Activated naive CD4-positive, alpha-beta T cell treated with anti-CD3 and anti-CD28 coated beads, Interleukin-2, amount 50 U/mL, for 16 hours (primary cell): ENCODE data around the gene PLCL1.

Experiments used
- DNase-seq: peaks from one replicate; pipeline ENCODE4 v3.0.0-alpha.2; 2020

The PLCL1 gene

DNA sequence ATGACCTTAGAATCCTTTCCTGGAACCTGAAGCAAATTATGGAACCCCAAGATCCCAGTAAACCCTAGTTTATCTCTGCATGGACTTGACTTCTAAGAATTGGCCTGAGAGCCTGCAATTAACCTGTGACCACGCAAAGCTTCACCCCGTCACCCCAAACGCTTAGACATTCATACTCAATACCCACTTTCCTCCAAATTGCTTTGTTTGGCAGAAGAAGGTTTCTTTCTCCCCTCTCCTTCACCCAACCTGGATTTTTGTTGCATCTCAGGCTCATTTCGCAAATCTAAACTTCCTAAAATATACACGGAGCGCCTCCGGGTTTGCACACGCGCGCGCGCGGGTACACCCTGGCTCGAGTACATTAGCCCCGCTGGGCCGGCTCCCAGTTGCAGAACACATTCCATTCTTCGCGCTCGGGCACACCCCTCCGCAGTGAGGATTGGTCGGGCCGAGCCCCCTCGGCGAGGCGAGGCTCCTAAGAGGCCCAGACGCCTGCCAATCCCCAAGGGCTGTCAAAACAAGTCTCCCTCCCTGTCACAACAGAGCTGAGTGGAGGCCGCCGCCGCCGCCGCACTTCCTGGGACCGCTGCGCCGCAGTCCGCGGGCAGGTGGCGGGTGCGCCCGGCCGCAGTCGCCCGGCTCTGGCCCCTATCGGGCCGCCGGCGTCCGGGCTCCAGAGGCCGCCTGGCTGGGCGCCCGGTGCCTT is at the start of gene PLCL1:
PLCL1 (plus strand) TSS at position 545 of the 709 bp plus-strand sequence.
- peak; percentile 93 for DNase-seq

DNA sequence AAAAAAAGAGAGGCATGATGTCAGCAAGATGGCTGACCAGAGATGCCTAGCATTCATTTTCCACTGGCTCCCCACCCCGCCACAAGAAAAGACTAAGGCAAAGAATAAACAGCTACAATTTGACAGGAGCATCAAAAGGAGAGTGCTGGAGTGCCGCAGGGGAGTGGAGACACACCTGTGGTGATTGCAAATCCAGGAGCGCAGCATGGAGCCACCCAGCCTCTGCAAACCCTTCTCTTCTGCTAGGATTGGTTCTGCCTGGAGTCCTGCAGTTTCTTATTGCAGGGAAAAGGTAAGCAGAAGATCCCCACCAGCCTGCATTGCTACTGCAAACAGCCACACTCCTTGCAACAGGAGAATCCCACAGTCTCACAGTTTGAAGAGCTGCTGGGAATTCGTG is 45.4 kb upstream of the PLCL1 start:
- no peak for DNase-seq

DNA sequence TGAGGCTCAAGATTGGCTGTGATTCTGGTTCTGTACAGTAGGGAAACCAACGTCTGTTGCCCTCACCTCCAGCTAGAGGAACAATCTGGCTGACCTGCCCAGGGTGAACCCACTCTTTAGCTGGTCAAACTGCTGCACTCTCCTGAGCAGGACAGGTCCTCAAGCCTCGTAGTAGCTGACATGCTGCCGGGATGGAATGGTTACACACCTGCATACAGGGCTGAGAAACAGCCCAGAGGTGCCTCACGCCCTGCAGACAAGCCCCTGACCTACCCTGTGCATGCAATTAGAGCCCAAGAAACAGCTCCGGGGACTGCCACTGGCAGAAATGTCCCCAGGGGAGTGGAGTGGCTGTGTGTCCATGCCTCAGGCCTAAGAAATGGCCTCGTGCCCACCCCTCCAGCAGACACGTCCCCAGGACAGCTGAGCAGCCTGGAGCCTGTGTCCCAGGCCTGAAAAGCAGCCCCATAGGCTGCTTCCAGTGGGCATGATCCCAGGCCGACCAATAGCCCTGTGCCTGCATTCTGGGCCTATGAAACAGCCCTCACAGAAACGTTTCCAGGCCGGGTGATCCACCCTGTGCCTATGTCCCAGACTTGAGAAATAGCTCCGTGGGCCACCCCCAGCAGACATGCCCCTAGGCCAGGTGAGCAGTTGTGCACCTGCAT is 44.6 kb upstream of the PLCL1 start:
- no peak for DNase-seq

DNA sequence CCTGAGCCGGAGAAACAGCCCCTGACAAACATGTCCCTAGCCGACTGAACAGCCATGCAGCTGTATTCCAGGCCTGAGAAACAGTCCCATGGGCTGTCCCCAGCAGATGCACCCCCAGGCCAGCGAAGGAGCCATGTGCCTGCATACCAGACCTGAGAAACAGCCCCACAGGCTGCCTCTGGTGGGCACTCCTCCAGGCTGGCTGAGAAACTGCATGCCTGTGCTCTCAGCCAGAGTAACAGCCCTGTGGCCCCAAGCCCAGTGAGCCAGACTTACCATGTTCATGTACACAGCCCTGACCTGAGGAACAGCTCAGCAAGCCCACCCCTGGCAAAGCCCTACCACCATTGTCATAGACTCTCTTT is 44.1 kb upstream of the PLCL1 start:
- DNase-seq: no peak

DNA sequence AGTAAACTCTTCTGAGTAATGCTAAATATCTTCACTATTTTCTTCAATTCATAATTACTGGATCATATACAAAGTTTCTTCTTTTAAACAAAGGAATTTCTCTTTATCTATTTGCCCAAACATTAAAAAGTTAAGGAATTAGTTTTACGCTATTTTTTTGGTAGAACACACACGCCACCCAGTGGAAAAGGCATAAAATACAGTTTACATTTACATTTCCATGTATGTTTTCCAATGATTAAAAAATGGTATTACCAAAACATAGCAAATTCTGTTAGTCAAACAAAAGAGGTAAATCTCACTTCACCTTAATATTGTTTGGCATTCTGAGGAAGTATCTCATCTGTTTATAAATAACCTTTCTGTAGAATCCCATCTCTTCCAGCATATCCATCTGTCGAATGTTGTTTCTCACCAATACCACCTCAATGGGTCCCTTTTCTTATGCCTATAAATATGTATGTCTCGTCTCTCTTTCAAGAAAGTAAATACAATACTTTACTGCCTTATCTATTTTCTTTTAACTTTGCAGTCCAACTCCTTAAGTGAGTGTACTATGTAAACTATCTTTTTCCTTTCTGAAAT is 26.5 kb upstream of the PLCL1 start:
- no peak for DNase-seq

DNA sequence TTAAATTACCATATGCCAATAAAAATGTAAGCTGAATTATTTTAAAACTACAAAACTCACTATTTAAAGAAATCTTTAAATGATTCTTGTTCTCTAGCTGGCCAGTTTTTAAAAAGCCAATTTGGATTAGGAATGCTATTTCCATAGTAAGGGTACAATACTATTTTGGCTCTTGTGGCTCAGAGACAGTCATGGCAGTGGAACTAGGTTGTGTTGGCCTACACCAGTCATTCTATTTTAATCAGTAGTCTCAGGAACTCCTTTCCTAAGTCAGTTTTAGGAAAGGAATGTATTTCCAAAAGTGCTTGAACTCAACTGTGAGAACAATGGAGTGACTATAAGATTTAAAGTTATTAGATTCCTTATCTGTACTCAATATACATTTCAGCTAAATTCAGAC is 25.1 kb upstream of the PLCL1 start:
- DNase-seq: no peak

DNA sequence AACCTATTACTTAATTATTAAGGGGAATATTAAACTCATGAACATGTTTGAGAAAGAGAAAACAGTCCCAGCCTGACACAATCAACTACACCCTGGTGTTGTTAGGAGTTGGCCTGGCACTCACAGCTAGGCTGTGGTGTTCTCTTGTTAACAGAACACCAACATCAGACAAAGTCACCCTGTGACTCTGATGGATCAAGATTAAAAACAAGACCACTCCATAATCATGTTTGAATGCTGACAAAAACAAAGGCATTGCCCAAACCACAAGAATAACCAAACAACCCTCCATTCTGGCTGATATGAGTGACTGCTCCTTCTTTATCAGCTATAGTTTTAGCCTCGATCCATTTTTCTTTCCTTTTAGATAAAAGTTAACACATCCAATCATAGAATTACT is 22.3 kb upstream of the PLCL1 start:
- DNase-seq: no peak

DNA sequence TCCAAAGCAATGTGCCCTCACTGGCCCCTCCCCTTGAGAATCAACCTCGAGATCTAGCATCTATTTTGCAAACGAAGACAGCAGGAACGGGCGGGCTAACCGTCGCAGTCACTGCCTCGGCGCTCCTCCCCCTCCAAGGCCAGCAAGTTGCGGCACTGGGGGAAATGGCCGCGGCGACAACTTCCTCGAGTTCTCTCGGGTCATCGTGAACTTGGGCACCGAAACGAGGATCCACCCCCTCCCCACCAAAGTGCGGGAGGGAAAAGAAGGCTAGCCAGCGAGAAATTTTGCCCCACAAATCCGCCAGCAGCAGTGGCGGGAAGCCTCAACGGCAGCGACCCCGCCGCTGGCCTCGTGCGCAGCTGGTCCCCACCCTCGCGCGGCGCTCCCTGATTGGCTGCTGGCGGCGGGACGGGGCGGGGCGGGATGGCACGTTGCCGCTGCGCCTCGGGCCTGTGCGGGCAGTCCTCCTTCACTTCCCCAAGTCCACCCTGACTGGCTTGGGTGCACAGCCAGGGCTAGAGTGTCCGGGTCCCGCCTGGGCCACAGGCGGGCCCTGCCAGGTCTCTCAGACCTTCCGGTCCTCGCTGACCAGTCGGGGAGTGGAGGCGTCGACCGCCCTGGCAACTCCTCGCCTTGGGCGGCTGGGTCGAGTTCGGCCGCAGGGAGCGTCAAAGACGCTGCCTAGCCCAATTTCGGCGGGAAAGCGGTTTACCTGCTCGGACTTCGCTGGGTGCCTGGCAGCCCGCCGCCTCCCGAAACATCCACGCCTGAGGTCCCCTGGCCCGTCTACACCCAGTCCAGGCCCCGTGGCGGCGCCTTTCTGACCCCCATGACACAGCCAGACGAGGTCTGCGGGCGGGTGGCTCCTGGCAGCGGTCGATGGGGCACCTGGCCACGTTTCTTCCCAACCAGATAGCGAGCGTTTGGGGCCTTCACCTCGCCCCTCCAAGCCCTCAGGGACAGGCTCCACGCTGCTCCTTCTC is 19.1 kb upstream of the PLCL1 start, which contains the start of gene BOLL:
BOLL (minus strand) TSS at position 364 of the 986 bp plus-strand sequence. CDS start 3,469 bp downstream, outside the sequence.
- DNase-seq: no peak

DNA sequence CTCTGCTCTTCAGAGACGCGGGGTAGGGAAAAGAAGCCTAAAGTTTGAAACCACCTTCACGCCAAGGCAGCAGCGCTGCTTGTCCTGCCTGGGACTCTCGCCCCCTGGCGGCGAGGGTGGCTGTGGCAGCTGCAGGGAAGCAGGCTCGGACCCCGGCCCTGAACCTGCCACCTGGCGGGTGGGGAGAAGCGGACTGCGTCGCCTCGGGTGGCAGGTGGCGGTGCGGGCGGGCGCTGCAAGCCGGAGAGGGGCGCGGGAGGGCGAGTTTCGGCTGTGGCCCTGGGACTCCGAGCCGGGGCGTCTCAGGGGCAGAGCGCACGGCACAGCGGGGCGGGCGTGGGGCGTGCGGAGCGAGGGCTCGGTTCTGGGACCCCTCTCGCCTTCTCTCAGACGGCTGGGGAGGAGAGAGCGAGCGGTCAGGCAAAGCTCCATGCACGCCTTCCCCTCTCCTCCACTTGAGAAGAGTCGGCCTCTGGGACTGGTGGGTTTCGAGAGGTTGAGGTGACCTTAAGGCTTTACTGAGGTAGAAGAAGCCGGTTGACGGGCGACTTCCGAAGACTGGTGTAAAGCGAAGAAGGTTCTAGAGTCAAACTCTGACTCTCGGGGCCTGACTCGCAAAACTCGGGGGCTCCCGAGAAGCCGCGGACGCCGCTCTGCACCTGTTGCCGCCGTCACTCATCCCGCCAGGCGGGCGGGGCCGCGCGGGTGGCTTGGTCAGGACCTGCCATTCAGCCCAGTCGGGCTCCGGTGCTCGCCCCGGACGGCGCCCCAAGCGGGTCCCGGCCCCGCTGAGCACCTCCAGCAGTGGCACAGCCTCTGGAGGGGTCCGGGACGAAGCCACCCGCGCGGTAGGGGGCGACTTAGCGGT is 18.1 kb upstream of the PLCL1 start:
- DNase-seq: peak; percentile 71

DNA sequence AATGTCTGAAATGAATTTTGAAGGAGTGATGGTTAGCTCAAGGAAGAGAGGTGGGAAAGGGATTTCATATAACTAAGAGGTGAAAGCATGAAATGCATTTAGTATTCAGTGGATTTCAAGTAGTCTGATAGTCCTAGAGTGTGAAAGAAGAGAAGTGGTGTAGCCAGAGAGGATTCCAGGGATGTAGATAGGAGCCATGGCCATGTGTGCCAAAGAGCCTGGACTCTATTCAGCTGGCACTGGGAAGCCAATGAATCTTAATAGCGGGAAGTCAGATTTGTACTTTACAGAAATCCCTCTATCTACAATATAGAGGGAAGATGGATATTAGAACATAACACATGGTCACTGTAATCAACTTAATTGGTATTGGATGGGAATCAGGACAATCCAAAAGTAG is 10.9 kb upstream of the PLCL1 start:
- no peak for DNase-seq

DNA sequence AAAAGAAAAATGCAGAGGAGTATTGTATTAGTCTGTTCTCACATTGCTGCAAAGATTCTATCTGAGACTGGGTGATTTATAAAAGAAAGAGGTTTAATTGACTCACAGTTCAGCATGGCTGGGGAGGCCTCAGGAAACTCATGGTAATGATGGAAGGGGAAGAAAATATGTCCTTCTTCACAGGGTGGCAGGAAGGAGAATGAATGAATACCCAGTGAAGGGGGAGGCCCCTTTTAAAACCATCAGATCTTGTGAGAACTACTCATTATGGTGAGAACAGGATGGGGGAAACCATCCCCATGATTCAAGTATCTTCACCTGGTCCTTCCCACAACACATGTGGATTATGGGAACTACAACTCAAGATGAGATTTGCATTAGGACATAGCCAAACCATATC is 9.1 kb upstream of the PLCL1 start:
- no peak for DNase-seq

DNA sequence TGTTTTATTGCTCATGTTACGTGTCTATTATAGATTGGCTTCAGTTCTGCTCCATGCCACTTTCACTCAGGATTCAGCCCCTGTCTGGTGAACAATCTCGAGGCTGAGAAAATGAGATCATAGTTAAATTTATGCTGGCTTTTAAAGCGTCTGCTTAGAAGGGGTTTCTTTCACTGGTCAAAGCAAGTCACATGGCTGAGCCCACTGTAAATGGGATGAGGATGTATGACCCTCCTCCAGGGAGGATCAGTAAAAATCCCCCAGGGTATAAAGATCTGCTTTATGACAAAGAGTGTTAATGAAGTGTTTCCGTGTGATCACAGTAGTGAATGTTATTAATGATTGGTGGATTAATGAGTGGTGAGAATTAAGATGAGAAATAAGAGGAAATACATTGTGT is 6.2 kb upstream of the PLCL1 start:
- DNase-seq: no peak

DNA sequence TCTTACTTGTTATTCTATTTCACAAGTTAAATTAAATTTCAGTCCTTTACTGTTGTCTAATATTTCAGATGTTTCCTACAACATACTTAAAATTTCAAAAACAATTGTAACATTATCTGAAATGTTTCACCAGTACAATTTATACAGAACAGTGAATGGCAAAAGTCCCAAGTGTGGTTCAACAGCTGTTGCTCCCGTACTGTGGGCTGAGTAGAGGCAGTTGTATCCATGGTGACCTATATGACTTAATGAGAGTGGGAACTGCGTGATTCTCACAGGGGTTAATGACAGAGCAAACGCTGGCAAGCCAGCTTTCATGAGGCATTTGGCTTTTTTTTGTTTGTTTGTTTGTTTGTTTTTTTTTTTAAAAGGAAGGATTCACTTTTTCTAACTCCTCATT is 5.3 kb upstream of the PLCL1 start:
- no peak for DNase-seq

DNA sequence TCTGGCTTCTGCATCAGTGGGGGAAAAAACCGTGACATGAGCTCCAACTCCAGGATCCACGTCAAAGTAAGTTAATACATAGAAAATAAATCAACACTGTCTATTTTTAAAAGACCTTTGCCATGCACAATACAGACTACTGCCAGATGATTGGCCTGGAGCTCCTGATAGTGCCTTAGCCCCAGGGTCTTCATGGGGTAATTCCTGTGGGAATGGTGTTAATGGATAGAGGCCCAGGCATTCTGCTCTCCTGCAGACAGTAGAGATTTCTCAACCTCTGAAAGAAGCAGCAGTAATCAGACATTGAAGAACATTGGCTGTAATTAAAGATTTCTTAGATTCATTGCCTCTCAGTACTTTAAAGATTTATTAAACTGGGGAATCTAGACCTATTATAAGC is 4.3 kb upstream of the PLCL1 start:
- DNase-seq: no peak

DNA sequence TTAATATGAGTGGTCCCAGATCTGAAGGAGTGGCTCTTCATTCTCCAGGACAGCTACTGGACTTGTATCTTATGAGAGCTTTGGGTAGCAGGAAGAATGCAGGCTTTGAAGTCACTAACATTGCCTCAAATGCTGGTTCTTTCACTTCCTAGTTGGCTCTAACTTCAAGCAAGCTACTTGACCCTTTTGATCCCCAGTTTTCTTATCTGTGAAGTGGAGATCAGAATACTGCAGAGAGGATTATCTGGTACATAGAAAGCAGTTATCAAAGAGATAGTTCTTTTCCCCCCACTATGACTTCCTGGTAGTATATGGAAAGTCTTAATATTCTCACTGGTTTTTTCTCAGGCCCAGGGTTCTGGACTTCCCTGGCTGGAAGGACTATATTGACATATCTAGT is 3.4 kb upstream of the PLCL1 start:
- DNase-seq: no peak

DNA sequence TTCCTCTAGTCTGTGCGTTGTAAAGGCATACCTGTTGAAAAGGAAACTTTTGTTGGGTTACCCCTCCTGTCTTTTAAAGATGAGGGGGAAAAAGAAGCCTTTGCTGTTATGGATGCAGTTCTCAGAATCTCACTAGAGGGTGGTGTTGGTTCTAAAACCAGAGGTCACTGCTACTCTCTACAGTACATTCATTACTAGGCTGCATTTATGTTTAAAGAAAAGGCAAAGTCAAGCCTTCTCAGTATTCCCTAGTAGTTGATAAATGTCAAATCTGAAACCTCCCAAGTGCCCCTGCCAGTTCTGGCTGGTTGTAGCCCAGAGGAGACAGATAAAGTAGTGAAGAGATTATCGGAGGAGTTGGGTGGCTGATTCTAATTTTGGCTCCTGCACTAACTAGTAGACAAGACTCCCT is 1.4 kb upstream of the PLCL1 start:
- DNase-seq: no peak

DNA sequence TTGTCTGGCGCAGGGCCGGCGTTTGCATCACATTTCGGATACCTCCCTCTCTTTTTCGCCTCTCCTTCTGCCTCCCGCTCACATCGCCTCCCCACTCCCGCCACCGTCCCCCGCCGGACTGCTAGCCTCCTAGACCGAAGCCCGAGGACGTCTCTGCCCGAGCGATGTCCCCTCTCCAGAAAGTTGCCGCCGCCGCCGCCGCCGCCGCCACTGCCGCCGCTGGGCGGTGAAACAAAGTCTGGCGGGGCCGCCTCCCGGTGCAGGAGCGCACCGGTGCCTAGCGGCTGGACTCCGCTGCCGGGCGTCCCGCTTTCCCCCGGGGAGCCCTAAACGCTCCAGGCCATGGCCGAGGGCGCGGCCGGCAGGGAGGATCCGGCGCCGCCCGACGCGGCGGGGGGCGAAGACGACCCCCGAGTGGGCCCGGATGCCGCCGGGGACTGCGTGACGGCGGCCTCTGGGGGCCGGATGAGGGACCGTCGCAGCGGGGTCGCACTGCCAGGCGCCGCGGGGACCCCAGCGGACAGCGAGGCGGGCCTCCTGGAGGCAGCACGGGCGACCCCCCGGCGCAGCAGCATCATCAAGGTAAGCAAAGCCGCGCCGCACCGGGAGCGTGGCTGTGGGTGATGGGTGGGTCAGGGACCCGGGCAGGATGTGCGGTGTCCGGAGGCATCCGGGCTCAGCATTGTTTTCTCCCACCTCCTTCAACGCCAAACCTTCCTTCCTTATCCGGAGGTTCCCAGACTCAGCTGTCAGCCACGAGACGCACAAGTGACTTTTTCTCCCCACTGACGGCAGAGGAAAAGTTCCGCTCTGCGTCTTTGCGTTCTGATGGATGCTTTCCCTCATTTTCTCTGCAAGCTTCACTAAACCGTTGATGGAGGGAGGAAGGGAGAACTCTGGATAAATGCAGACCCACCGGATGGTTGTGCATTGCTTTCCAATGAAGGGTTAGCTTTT is 643 bp downstream of the PLCL1 start:
- peak; percentile 50 for DNase-seq

DNA sequence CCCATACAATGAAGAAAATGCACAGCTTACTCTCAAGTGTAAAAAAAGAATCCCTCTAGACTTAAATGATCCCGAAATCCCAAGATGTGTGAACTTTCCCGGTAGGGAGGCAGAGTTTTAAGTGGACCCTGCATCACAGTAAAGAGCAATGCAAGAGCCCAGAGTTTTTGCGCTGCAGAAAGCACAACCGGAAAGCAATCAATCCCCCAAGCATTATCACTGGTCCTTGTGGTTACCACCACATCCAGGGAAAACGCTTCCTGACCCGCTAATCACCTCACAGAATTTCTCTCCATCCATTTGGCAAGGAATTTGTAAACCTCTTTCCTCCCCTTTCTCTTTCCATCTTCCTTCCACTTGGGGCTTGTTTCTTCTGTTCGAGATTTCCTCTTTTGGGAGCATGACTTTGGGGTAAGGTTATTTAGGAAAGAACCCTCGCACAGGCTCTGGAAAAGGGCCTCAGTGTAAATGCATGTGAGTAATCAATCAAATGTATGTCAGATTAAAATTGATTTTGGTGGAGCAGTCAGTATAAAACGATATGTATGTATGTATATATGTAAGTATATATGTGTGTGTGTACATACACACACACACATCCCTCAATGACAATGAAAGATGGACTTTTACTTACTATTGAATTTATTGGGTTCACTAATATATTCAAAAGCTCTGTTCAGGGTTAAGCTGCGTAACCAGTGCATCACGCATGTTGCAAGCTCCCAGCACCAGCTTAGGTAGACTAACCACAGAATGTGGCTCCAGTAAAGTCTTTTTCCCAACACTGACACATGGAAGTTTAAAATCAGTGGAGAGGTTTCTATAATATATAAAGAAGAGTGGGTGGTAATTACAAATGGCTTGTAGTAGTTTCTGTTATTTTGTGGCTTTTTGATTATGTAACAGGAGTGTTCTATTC is 1.6 kb downstream of the PLCL1 start:
- no peak for DNase-seq

DNA sequence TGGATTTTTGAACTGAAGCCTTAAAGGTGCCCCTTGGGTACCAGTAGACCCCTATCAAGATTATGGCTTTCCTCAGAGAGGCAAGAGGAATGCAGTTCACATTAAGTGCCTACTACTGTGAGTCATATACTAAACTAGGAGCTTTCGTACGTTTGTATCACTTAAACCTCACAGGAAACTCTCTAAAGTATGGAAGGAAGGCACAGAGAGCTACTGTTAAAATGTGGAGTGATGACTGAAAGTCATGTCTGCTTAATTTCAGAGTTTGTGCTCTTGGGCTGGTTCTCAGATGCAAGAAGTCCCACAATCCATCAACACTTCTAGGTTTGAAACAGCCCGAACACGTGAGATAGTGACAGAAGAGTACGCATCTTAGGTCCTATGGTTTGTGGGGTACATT is 4.7 kb downstream of the PLCL1 start:
- DNase-seq: no peak

DNA sequence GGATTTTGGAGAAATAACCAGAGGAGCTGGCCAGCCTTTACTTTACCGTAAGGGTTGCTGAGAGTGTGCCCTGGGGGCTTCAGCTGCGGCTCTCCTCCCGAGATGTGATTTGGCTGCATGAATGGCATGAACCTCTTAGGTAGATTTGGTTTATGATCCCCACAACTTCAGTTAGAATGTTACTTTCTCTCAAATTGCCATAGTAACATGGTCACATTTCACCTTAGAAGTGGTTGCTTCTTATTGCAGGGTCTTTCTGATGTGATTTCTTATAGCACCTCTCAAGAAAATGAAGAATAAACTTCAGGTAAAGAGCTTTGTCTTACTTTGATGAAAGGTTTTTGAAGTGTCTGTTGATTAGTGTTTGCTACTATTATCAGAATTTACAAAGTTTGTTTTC is 5.6 kb downstream of the PLCL1 start:
- DNase-seq: no peak
